D721Med (cell line): Measurements from ENCODE around the gene SQSTM1.

Experiments
- DNase-seq: peaks from one replicate; pipeline ENCODE4 v3.0.0; 2011; ENCODE audit warnings: low spot score; ENCODE audit not compliant: insufficient read length
- FAIRE-seq: peaks from 2 replicates; lab custom pipeline; 2011; peaks lifted over from hg19 to GRCh38; lab: Jason Lieb, UNC
- CTCF ChIP-seq: IDR thresholded peaks from 2 replicates; pipeline ENCODE4 v1.5.1; 2012; ENCODE audit warnings: mild to moderate bottlenecking, control low read depth; ENCODE audit not compliant: insufficient read depth; ENCODE audit errors: missing control alignments

Gene SQSTM1

GRCh38 chr5:179820483-179821297, at the start of gene SQSTM1:
Gene SQSTM1, plus strand, starts transcription at chr5:179820905. Its CDS starts 32 bp downstream, at chr5:179820937.
- peak; percentile 90 for DNase-seq

GRCh38 chr5:179771311-179771895, 49.3 kb upstream of the SQSTM1 start:
- FAIRE-seq (no peak), DNase-seq (no peak)
- no peak for TF ChIP-seq CTCF

More at GRCh38 chr5:179820483-179821297, at the start of gene SQSTM1:
- FAIRE-seq, result no peak
- no peak for TF ChIP-seq CTCF

GRCh38 chr5:179772351-179772750, 48.4 kb upstream of the SQSTM1 start:
- FAIRE-seq, result no peak
- no peak for DNase-seq
- no peak for TF ChIP-seq CTCF

GRCh38 chr5:179773686-179774040, 47.0 kb upstream of the SQSTM1 start:
- FAIRE-seq, result no peak
- no peak for TF ChIP-seq CTCF
- DNase-seq, result no peak

GRCh38 chr5:179774442-179774841, 46.3 kb upstream of the SQSTM1 start:
- no peak for TF ChIP-seq CTCF
- FAIRE-seq (no peak), DNase-seq (no peak)

- no peak for DNase-seq
- no peak for FAIRE-seq
- no peak for TF ChIP-seq CTCF
Observed at GRCh38 chr5:179776411-179776938, 44.2 kb upstream of the SQSTM1 start.

GRCh38 chr5:179777456-179777855, 43.2 kb upstream of the SQSTM1 start:
- TF ChIP-seq CTCF, result no peak
- DNase-seq, result no peak
- no peak for FAIRE-seq
